WTC11 (cell line): ENCODE results near the gene TFG. TPM values are rescaled to one million over a fixed set of nuclear protein-coding genes. Genes with fewer than 3 reads are reported as not detected.

Source experiments
- CREM ChIP-seq: sonication (generic); formaldehyde crosslinking; IDR thresholded peaks from 2 replicates; pipeline ENCODE4 v1.8.1; 2022; ENCODE audit warnings: mild to moderate bottlenecking, missing genetic modification reagents, moderate library complexity
- ESRRA ChIP-seq: sonication (generic); formaldehyde crosslinking; IDR thresholded peaks from 2 replicates; pipeline ENCODE4 v1.8.1; 2022; ENCODE audit warnings: mild to moderate bottlenecking, missing genetic modification reagents, borderline replicate concordance
- ETV6 ChIP-seq: sonication (generic); formaldehyde crosslinking; IDR thresholded peaks from 2 replicates; pipeline ENCODE4 v1.8.1; 2022; ENCODE audit warnings: mild to moderate bottlenecking, missing genetic modification reagents
- FOXK1 ChIP-seq: sonication (generic); formaldehyde crosslinking; IDR thresholded peaks from 2 replicates; pipeline ENCODE4 v1.8.0; 2022; ENCODE audit warnings: mild to moderate bottlenecking, moderate library complexity, missing genetic modification reagents
- GABPB1 ChIP-seq: sonication (generic); formaldehyde crosslinking; IDR thresholded peaks from 2 replicates; pipeline ENCODE4 v1.8.1; 2023; ENCODE audit warnings: mild to moderate bottlenecking, missing genetic modification reagents
- JAZF1 ChIP-seq: fragments of 250-450 bp; sonication (Bioruptor Pico); IDR thresholded peaks from 2 replicates; pipeline ENCODE4 v1.9.0; 2021; ENCODE audit warnings: moderate library complexity, mild to moderate bottlenecking, inconsistent platforms
- MYBL2 ChIP-seq: sonication (generic); formaldehyde crosslinking; IDR thresholded peaks from 2 replicates; pipeline ENCODE4 v1.8.1; 2023; ENCODE audit warnings: mild to moderate bottlenecking, moderate library complexity, missing genetic modification reagents
- NFE2L1 ChIP-seq: sonication (generic); formaldehyde crosslinking; IDR thresholded peaks from 2 replicates; pipeline ENCODE4 v1.8.1; 2023; ENCODE audit warnings: missing genetic modification reagents
- OVOL2 ChIP-seq: fragments of 250-450 bp; sonication (Bioruptor Pico); IDR thresholded peaks from 2 replicates; pipeline ENCODE4 v1.9.0; 2021; ENCODE audit warnings: mild to moderate bottlenecking, borderline replicate concordance
- PRRX2 ChIP-seq: fragments of 250-450 bp; sonication (Bioruptor Pico); IDR thresholded peaks from 2 replicates; pipeline ENCODE4 v1.8.0; 2021; ENCODE audit warnings: mild to moderate bottlenecking
- RORB ChIP-seq: fragments of 250-450 bp; sonication (Bioruptor Pico); IDR thresholded peaks from 2 replicates; pipeline ENCODE4 v1.9.0; 2021; ENCODE audit warnings: mild to moderate bottlenecking
- SMAD3 ChIP-seq: sonication (generic); formaldehyde crosslinking; IDR thresholded peaks from 2 replicates; pipeline ENCODE4 v1.8.0; 2022; ENCODE audit warnings: missing genetic modification reagents, mild to moderate bottlenecking, borderline replicate concordance
- TCF7 ChIP-seq: sonication (generic); formaldehyde crosslinking; IDR thresholded peaks from 2 replicates; pipeline ENCODE4 v1.8.0; 2022; ENCODE audit warnings: mild to moderate bottlenecking, low read depth, missing genetic modification reagents, moderate library complexity
- ZNF138 ChIP-seq: sonication (generic); formaldehyde crosslinking; conservative IDR thresholded peaks from 2 replicates; pipeline ENCODE4 v1.8.1; 2022; ENCODE audit warnings: mild to moderate bottlenecking, moderate library complexity, missing genetic modification reagents
- ZNF317 ChIP-seq: sonication (generic); formaldehyde crosslinking; IDR thresholded peaks from 2 replicates; pipeline ENCODE4 v1.8.1; 2023; ENCODE audit warnings: low read depth, mild to moderate bottlenecking, moderate library complexity, missing genetic modification reagents, borderline replicate concordance
- ZNF423 ChIP-seq: fragments of 250-450 bp; sonication (Bioruptor Pico); IDR thresholded peaks from 2 replicates; pipeline ENCODE4 v2.1.2; 2022; ENCODE audit warnings: mild to moderate bottlenecking, moderate library complexity
- total RNA-seq: library from RNA; stranded (reverse); gene quantifications from 3 replicates; pipeline ENCODE4 v1.2.3, GENCODE V29; 2021
- TF ChIP-seq, protein P1 (sequence below): sonication (generic); formaldehyde crosslinking; IDR thresholded peaks from 2 replicates; pipeline ENCODE4 v1.8.0; 2023; ENCODE audit warnings: missing genetic modification reagents, mild to moderate bottlenecking, borderline replicate concordance
- TF ChIP-seq, protein P2 (sequence below): sonication (generic); formaldehyde crosslinking; IDR thresholded peaks from 2 replicates; pipeline ENCODE4 v1.8.0; 2023; ENCODE audit warnings: mild to moderate bottlenecking, missing genetic modification reagents
- TF ChIP-seq, protein P3 (sequence below): sonication (generic); formaldehyde crosslinking; IDR thresholded peaks from 2 replicates; pipeline ENCODE4 v1.8.0; 2022; ENCODE audit warnings: mild to moderate bottlenecking, missing genetic modification reagents
- TF ChIP-seq, protein P4 (sequence below): fragments of 250-450 bp; sonication (Bioruptor Pico); IDR thresholded peaks from 2 replicates; pipeline ENCODE4 v1.9.0; 2021; ENCODE audit warnings: moderate library complexity, mild to moderate bottlenecking, inconsistent platforms, borderline replicate concordance
- TF ChIP-seq, protein P5 (sequence below): sonication (generic); formaldehyde crosslinking; IDR thresholded peaks from 2 replicates; pipeline ENCODE4 v1.8.1; 2023; ENCODE audit warnings: mild to moderate bottlenecking, missing genetic modification reagents
- TF ChIP-seq, protein P6 (sequence below): sonication (generic); formaldehyde crosslinking; conservative IDR thresholded peaks from 2 replicates; pipeline ENCODE4 v1.8.1; 2022; ENCODE audit warnings: mild to moderate bottlenecking, missing genetic modification reagents
- TF ChIP-seq, protein P7 (sequence below): sonication (generic); formaldehyde crosslinking; IDR thresholded peaks from 2 replicates; pipeline ENCODE4 v1.8.0; 2022; ENCODE audit warnings: mild to moderate bottlenecking, missing genetic modification reagents
- TF ChIP-seq, protein P8 (sequence below): sonication (generic); formaldehyde crosslinking; IDR thresholded peaks from 2 replicates; pipeline ENCODE4 v1.8.1; 2023; ENCODE audit warnings: mild to moderate bottlenecking, moderate library complexity, missing genetic modification reagents
- TF ChIP-seq, protein P9 (sequence below): fragments of 250-450 bp; sonication (Bioruptor Pico); IDR thresholded peaks from 2 replicates; pipeline ENCODE4 v1.9.0; 2021; ENCODE audit warnings: mild to moderate bottlenecking

TFG gene
- total RNA-seq, 1 experiment from 2014 or later = 64.9 TPM

DNA sequence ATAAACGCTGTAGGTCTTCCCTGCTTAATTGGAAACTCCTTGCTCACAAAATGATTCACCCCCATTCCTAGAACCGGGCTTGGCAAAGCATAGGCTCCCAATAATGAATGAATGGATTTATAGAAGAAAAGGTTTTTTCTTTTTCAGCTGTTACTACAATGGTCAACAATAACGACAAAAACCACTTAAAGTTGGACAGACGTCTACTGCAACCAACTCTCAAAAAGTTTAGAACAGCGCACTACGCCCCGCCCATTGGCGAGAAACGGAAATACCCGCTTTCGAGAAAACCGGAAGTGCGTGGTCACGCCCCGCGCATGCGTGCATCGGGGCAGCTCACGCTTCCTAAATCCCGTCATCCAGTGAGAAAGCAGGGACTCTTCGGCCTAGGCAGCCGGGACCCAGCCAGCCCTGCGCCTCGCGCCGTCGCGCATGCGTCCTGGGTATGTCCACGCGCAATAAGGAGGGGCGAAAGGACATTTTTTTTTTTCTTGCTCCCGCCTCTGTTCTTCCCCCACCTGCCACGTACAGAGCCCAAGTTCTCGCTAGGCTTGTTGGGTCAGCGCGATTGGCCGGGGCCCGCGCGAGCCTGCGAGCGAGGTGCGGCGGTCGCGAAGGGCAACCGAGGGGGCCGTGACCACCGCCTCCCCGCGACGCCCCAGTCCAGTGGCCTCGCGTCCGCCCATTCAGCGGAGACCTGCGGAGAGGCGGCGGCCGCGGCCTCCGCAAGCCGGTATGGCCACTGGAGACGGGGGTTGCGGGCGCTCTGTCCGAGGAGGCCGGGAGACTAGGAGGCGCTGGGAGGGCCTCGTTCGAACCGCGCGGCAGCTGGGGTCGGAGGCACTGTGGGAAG is at the start of gene TFG (continued):
- TF ChIP-seq, protein P1, sequence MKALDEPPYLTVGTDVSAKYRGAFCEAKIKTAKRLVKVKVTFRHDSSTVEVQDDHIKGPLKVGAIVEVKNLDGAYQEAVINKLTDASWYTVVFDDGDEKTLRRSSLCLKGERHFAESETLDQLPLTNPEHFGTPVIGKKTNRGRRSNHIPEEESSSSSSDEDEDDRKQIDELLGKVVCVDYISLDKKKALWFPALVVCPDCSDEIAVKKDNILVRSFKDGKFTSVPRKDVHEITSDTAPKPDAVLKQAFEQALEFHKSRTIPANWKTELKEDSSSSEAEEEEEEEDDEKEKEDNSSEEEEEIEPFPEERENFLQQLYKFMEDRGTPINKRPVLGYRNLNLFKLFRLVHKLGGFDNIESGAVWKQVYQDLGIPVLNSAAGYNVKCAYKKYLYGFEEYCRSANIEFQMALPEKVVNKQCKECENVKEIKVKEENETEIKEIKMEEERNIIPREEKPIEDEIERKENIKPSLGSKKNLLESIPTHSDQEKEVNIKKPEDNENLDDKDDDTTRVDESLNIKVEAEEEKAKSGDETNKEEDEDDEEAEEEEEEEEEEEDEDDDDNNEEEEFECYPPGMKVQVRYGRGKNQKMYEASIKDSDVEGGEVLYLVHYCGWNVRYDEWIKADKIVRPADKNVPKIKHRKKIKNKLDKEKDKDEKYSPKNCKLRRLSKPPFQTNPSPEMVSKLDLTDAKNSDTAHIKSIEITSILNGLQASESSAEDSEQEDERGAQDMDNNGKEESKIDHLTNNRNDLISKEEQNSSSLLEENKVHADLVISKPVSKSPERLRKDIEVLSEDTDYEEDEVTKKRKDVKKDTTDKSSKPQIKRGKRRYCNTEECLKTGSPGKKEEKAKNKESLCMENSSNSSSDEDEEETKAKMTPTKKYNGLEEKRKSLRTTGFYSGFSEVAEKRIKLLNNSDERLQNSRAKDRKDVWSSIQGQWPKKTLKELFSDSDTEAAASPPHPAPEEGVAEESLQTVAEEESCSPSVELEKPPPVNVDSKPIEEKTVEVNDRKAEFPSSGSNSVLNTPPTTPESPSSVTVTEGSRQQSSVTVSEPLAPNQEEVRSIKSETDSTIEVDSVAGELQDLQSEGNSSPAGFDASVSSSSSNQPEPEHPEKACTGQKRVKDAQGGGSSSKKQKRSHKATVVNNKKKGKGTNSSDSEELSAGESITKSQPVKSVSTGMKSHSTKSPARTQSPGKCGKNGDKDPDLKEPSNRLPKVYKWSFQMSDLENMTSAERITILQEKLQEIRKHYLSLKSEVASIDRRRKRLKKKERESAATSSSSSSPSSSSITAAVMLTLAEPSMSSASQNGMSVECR = no peak
- TF ChIP-seq, protein P2, sequence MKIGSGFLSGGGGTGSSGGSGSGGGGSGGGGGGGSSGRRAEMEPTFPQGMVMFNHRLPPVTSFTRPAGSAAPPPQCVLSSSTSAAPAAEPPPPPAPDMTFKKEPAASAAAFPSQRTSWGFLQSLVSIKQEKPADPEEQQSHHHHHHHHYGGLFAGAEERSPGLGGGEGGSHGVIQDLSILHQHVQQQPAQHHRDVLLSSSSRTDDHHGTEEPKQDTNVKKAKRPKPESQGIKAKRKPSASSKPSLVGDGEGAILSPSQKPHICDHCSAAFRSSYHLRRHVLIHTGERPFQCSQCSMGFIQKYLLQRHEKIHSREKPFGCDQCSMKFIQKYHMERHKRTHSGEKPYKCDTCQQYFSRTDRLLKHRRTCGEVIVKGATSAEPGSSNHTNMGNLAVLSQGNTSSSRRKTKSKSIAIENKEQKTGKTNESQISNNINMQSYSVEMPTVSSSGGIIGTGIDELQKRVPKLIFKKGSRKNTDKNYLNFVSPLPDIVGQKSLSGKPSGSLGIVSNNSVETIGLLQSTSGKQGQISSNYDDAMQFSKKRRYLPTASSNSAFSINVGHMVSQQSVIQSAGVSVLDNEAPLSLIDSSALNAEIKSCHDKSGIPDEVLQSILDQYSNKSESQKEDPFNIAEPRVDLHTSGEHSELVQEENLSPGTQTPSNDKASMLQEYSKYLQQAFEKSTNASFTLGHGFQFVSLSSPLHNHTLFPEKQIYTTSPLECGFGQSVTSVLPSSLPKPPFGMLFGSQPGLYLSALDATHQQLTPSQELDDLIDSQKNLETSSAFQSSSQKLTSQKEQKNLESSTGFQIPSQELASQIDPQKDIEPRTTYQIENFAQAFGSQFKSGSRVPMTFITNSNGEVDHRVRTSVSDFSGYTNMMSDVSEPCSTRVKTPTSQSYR (CRISPR knock-in tag) = no peak
- TF ChIP-seq JAZF1 (CRISPR knock-in tag) = no peak
- TF ChIP-seq FOXK1 = peak; percentile 79; the same call in 1 of the 2 replicates
- TF ChIP-seq GABPB1 (CRISPR knock-in tag) = no peak; the same call in 1 of the 2 replicates
- TF ChIP-seq ETV6 (CRISPR knock-in tag) = peak; percentile 54; the same call in 1 of the 2 replicates
- no peak for TF ChIP-seq ZNF423
- peak; percentile 80 for TF ChIP-seq CREM
- TF ChIP-seq ZNF317 (CRISPR knock-in tag) = no peak
- TF ChIP-seq TCF7 (CRISPR knock-in tag) = 0 out of 2 replicates have a peak, but pooled peaks have one; percentile 12
- peak; percentile 58; the same call in 1 of the 2 replicates for TF ChIP-seq NFE2L1 (CRISPR knock-in tag)
- TF ChIP-seq ESRRA (CRISPR knock-in tag) = 0 out of 2 replicates have a peak, but pooled peaks have one; percentile 33
- TF ChIP-seq, protein P3, sequence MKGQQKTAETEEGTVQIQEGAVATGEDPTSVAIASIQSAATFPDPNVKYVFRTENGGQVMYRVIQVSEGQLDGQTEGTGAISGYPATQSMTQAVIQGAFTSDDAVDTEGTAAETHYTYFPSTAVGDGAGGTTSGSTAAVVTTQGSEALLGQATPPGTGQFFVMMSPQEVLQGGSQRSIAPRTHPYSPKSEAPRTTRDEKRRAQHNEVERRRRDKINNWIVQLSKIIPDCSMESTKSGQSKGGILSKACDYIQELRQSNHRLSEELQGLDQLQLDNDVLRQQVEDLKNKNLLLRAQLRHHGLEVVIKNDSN (CRISPR knock-in tag) = no peak
- TF ChIP-seq, protein P4, sequence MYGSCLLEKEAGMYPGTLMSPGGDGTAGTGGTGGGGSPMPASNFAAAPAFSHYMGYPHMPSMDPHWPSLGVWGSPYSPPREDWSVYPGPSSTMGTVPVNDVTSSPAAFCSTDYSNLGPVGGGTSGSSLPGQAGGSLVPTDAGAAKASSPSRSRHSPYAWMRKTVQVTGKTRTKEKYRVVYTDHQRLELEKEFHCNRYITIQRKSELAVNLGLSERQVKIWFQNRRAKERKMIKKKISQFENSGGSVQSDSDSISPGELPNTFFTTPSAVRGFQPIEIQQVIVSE (CRISPR knock-in tag) = no peak
- TF ChIP-seq OVOL2 (CRISPR knock-in tag) = no peak
- TF ChIP-seq, protein P5, sequence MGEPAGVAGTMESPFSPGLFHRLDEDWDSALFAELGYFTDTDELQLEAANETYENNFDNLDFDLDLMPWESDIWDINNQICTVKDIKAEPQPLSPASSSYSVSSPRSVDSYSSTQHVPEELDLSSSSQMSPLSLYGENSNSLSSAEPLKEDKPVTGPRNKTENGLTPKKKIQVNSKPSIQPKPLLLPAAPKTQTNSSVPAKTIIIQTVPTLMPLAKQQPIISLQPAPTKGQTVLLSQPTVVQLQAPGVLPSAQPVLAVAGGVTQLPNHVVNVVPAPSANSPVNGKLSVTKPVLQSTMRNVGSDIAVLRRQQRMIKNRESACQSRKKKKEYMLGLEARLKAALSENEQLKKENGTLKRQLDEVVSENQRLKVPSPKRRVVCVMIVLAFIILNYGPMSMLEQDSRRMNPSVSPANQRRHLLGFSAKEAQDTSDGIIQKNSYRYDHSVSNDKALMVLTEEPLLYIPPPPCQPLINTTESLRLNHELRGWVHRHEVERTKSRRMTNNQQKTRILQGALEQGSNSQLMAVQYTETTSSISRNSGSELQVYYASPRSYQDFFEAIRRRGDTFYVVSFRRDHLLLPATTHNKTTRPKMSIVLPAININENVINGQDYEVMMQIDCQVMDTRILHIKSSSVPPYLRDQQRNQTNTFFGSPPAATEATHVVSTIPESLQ (CRISPR knock-in tag) = no peak
- TF ChIP-seq MYBL2 (CRISPR knock-in tag) = peak; percentile 53; the same call in 1 of the 2 replicates
- TF ChIP-seq ZNF138 = no peak
- TF ChIP-seq, protein P6, sequence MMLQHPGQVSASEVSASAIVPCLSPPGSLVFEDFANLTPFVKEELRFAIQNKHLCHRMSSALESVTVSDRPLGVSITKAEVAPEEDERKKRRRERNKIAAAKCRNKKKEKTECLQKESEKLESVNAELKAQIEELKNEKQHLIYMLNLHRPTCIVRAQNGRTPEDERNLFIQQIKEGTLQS (CRISPR knock-in tag) = no peak
- TF ChIP-seq, protein P7, sequence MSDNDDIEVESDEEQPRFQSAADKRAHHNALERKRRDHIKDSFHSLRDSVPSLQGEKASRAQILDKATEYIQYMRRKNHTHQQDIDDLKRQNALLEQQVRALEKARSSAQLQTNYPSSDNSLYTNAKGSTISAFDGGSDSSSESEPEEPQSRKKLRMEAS (CRISPR knock-in tag) = peak; percentile 86
- TF ChIP-seq PRRX2 = no peak
- TF ChIP-seq SMAD3 = peak; percentile 80; the same call in 1 of the 2 replicates
- TF ChIP-seq, protein P8, sequence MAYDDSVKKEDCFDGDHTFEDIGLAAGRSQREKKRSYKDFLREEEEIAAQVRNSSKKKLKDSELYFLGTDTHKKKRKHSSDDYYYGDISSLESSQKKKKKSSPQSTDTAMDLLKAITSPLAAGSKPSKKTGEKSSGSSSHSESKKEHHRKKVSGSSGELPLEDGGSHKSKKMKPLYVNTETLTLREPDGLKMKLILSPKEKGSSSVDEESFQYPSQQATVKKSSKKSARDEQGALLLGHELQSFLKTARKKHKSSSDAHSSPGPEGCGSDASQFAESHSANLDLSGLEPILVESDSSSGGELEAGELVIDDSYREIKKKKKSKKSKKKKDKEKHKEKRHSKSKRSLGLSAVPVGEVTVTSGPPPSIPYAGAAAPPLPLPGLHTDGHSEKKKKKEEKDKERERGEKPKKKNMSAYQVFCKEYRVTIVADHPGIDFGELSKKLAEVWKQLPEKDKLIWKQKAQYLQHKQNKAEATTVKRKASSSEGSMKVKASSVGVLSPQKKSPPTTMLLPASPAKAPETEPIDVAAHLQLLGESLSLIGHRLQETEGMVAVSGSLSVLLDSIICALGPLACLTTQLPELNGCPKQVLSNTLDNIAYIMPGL (CRISPR knock-in tag) = peak; percentile 62; the same call in 1 of the 2 replicates
- TF ChIP-seq, protein P9, sequence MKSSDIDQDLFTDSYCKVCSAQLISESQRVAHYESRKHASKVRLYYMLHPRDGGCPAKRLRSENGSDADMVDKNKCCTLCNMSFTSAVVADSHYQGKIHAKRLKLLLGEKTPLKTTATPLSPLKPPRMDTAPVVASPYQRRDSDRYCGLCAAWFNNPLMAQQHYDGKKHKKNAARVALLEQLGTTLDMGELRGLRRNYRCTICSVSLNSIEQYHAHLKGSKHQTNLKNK (CRISPR knock-in tag) = no peak
- TF ChIP-seq RORB (CRISPR knock-in tag) = no peak
